Ishikawa (cell line): ENCODE data around the gene SRCIN1.

Experiments used
- CEBPB ChIP-seq: IDR thresholded peaks from 2 replicates; pipeline ENCODE4 v1.6.1; 2012
- CREB1 ChIP-seq: IDR thresholded peaks from 2 replicates; pipeline ENCODE4 v1.6.1; 2012; ENCODE audit warnings: low read depth
- EP300 ChIP-seq: IDR thresholded peaks from 2 replicates; pipeline ENCODE4 v1.6.1; 2012; ENCODE audit warnings: borderline replicate concordance
- FOXM1 ChIP-seq: IDR thresholded peaks from 2 replicates; pipeline ENCODE4 v1.6.1; 2012; ENCODE audit warnings: low read depth, borderline replicate concordance
- MAX ChIP-seq: IDR thresholded peaks from 2 replicates; pipeline ENCODE4 v1.6.1; 2012
- NFIC ChIP-seq: IDR thresholded peaks from 2 replicates; pipeline ENCODE4 v1.6.1; 2012
- RAD21 ChIP-seq: IDR thresholded peaks from 2 replicates; pipeline ENCODE4 v1.6.1; 2012; ENCODE audit warnings: low read depth
- TAF1 ChIP-seq: IDR thresholded peaks from 2 replicates; pipeline ENCODE4 v1.6.1; 2012; ENCODE audit warnings: low read depth, mild to moderate bottlenecking
- TEAD4 ChIP-seq: IDR thresholded peaks from 2 replicates; pipeline ENCODE4 v1.6.1; 2012
- USF1 ChIP-seq: IDR thresholded peaks from 2 replicates; pipeline ENCODE4 v1.6.1; 2012
- YY1 ChIP-seq: IDR thresholded peaks from 2 replicates; pipeline ENCODE4 v1.6.1; 2012; ENCODE audit warnings: low read depth
- ZBTB7A ChIP-seq: IDR thresholded peaks from 2 replicates; pipeline ENCODE4 v1.6.1; 2012; ENCODE audit warnings: low read depth
- TF ChIP-seq, protein P1 (sequence below): IDR thresholded peaks from 2 replicates; pipeline ENCODE4 v1.6.1; 2012; ENCODE audit warnings: low read depth, mild to moderate bottlenecking

DNA sequence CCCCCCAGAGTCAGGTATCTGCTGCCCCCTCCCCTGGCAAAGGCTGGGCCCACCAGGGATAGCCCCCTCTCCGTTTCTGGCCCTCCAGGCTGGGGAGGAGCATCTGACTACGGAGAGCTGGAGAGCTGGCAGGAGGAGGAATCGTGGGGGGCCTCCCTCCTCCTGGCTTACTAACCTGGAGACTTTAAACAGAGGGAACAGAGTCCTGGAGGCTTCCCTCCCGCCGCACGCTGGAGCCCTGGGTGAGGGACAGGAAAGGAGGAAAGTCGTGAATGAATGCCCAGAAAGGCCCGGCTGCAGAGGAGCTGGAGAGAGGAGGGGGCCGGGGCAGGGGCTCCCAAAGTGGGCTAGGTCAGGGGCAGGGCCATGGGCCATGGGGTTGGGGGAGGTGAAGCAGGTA is 9.9 kb downstream of the SRCIN1 start:
- TF ChIP-seq USF1 (no peak), CREB1 (no peak), EP300 (no peak), RAD21 (no peak), YY1 (no peak), NFIC (no peak), TEAD4 (no peak), MAX (no peak), ZBTB7A (no peak), FOXM1 (no peak), CEBPB (no peak), TAF1 (no peak)
- TF ChIP-seq, protein P1, sequence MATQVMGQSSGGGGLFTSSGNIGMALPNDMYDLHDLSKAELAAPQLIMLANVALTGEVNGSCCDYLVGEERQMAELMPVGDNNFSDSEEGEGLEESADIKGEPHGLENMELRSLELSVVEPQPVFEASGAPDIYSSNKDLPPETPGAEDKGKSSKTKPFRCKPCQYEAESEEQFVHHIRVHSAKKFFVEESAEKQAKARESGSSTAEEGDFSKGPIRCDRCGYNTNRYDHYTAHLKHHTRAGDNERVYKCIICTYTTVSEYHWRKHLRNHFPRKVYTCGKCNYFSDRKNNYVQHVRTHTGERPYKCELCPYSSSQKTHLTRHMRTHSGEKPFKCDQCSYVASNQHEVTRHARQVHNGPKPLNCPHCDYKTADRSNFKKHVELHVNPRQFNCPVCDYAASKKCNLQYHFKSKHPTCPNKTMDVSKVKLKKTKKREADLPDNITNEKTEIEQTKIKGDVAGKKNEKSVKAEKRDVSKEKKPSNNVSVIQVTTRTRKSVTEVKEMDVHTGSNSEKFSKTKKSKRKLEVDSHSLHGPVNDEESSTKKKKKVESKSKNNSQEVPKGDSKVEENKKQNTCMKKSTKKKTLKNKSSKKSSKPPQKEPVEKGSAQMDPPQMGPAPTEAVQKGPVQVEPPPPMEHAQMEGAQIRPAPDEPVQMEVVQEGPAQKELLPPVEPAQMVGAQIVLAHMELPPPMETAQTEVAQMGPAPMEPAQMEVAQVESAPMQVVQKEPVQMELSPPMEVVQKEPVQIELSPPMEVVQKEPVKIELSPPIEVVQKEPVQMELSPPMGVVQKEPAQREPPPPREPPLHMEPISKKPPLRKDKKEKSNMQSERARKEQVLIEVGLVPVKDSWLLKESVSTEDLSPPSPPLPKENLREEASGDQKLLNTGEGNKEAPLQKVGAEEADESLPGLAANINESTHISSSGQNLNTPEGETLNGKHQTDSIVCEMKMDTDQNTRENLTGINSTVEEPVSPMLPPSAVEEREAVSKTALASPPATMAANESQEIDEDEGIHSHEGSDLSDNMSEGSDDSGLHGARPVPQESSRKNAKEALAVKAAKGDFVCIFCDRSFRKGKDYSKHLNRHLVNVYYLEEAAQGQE = no peak
